Measurements from ENCODE around the gene FGR. TPM values are rescaled to one million over a fixed set of nuclear protein-coding genes. Genes with fewer than 3 reads are reported as not detected.

The FGR gene
- total RNA-seq, 2 donors from 2014 or later = 4.0 to 10.8 TPM

DNA sequence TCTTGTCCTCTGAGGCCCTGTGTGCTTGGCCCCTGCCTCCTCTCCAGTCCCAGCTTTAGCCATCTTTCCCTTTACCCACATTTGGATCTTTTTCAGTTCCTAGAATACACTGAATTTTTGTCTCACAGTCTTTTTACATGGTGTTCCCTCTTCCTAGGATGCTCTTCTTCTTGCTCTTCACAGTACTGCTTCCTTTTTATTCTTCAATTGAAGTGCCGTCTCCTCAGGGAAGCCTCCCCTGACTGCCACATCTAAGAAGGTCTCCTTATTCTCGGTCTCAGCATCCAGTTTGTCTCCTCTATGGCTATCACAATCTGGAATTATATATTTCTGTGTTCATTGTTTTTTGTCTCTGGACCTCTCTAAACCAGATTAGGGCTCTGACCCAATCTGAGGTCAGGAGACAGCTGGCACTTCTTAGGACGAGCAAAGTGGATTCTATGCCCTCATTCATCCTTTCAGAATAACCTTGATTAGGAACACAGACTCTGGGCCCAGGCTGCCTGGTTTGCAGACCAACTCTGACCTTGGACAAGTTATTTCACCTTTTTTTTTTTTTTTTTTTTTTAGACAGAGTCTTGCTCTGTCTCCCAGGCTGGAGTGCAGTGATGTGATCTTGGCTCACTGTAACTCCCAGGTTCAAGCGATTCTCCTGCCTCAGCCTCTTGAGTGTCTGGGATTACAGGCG, 3.2 kb upstream of the FGR start:
- Histone ChIP-seq H3K4me1 (replicated peaks) (no peaks in the 10 kb centered on the region), H3K27me3 (replicated peaks; ENCODE audit: insufficient read depth) (no peaks in the 10 kb centered on the region), H3K36me3 (no peaks in the 10 kb centered on the region), H3K27ac (no peak overlapping the region), H3K4me3 (no peak overlapping the region), H3K9me3 (no peaks in the 10 kb centered on the region)
- no peak for DNase-seq (ENCODE audit: low spot score)
- 79% methylated on average over 5 of the region's 5 CpGs for WGBS
- intact Hi-C loops (cut with DNase I) = no loop called here
- TF ChIP-seq, protein P1, sequence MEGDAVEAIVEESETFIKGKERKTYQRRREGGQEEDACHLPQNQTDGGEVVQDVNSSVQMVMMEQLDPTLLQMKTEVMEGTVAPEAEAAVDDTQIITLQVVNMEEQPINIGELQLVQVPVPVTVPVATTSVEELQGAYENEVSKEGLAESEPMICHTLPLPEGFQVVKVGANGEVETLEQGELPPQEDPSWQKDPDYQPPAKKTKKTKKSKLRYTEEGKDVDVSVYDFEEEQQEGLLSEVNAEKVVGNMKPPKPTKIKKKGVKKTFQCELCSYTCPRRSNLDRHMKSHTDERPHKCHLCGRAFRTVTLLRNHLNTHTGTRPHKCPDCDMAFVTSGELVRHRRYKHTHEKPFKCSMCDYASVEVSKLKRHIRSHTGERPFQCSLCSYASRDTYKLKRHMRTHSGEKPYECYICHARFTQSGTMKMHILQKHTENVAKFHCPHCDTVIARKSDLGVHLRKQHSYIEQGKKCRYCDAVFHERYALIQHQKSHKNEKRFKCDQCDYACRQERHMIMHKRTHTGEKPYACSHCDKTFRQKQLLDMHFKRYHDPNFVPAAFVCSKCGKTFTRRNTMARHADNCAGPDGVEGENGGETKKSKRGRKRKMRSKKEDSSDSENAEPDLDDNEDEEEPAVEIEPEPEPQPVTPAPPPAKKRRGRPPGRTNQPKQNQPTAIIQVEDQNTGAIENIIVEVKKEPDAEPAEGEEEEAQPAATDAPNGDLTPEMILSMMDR (IDR thresholded peaks at IDR 0.05) = no peak
- no peak for TF ChIP-seq POLR2A (IDR thresholded peaks at IDR 0.05)
- TF ChIP-seq POLR2AphosphoS5 (IDR thresholded peaks at IDR 0.05) = no peak

- no peak overlapping the region for H3K27ac ChIP-seq
- WGBS = 88% methylated on average over 11 of the region's 11 CpGs
- H3K4me3 ChIP-seq = peak overlapping the region in 1 of 2 donors; percentile 43
These were observed 584 bp upstream of the FGR start for GRCh38 chr1:27635396-27636142.

GRCh38 chr1:27634177-27634984, 604 bp downstream of the FGR start:
- Histone ChIP-seq H3K4me3 (peak overlapping the region; percentile 27 to 43), H3K27me3 (replicated peaks; ENCODE audit: insufficient read depth) (no peaks in the 10 kb centered on the region), H3K4me1 (replicated peaks) (no peaks in the 10 kb centered on the region), H3K27ac (peak overlapping the region; percentile 5 to 39), H3K9me3 (no peaks in the 10 kb centered on the region), H3K36me3 (no peaks in the 10 kb centered on the region)
- intact Hi-C loops (cut with DNase I) = no loop called here
- 15% methylated on average over 35 of the region's 63 CpGs for WGBS
- TF ChIP-seq, protein P1 (IDR thresholded peaks at IDR 0.05) = peak in 1 of 4 experiments; percentile 19
- no peak for TF ChIP-seq POLR2A (IDR thresholded peaks at IDR 0.05)
- no peak for DNase-seq (ENCODE audit: low spot score)

More at GRCh38 chr1:27635396-27636142, 584 bp upstream of the FGR start:
- H3K4me1 ChIP-seq (replicated peaks) = no peaks in the 10 kb centered on the region
- intact Hi-C loops (cut with DNase I) = no loop called here
- no peak for DNase-seq (ENCODE audit: low spot score)
- TF ChIP-seq POLR2AphosphoS5 (IDR thresholded peaks at IDR 0.05) = no peak
- TF ChIP-seq POLR2A (IDR thresholded peaks at IDR 0.05) = no peak
- TF ChIP-seq, protein P1 (IDR thresholded peaks at IDR 0.05) = no peak
- H3K36me3 ChIP-seq = no peaks in the 10 kb centered on the region
- no peaks in the 10 kb centered on the region for H3K9me3 ChIP-seq
- no peaks in the 10 kb centered on the region for H3K27me3 ChIP-seq (replicated peaks; ENCODE audit: insufficient read depth)

GRCh38 chr1:27633640-27634176, 1.3 kb downstream of the FGR start:
- no peak for DNase-seq (ENCODE audit: low spot score)
- peak overlapping the region; percentile 27 to 43 for H3K4me3 ChIP-seq
- H3K36me3 ChIP-seq = no peaks in the 10 kb centered on the region
- H3K9me3 ChIP-seq = no peaks in the 10 kb centered on the region
- H3K27ac ChIP-seq = peak overlapping the region; percentile 5 to 39
- no peaks in the 10 kb centered on the region for H3K4me1 ChIP-seq (replicated peaks)
- WGBS = 27% methylated on average over 17 of the region's 17 CpGs
- TF ChIP-seq POLR2A (IDR thresholded peaks at IDR 0.05) (no peak), POLR2AphosphoS5 (IDR thresholded peaks at IDR 0.05) (no peak)
- TF ChIP-seq, protein P1 (IDR thresholded peaks at IDR 0.05) = no peak
- H3K27me3 ChIP-seq (replicated peaks; ENCODE audit: insufficient read depth) = no peaks in the 10 kb centered on the region
- intact Hi-C loops (cut with DNase I) = no loop called here
